IMR-90 (cell line): Measurements from ENCODE around the gene CIB2. TPM values are rescaled to one million over a fixed set of nuclear protein-coding genes. Genes with fewer than 3 reads are reported as not detected.

ENCODE experiments used
- ATAC-seq: fragments of 200-7000 bp; cut with Tn5 transposase; 2 replicates; pipeline ENCODE4 v1.9.1; 2020; ENCODE audit warnings: low read depth, mild to moderate bottlenecking, moderate library complexity
- BruUV-seq: library from RNA; stranded (reverse); fragments of 400-500 nt; replicated peaks from 2 replicates; lab custom pipeline; 2021; lab: Mats Ljungman, UMichigan
- CTCF ChIA-PET: fragments of 300-600 bp; formaldehyde crosslinking; extraction: SDS; loops from one replicate; lab custom pipeline; 2021; ENCODE audit warnings: antibody characterized with exemption; lab: Yijun Ruan, JAX
- POLR2A ChIA-PET: fragments of 300-600 bp; sonication (Branson Sonifier 250); formaldehyde crosslinking; loops from one replicate; lab custom pipeline; 2022; ENCODE audit warnings: antibody characterized with exemption; ENCODE audit not compliant: unreplicated experiment; lab: Charles Lee
- DNase-seq: peaks from one replicate; pipeline ENCODE4 v3.0.0; 2013
- H2AFZ ChIP-seq: replicated peaks from 2 replicates; pipeline ENCODE3; 2013; ENCODE audit warnings: low read length, mild to moderate bottlenecking; ENCODE audit not compliant: poor library complexity
- H2AK5ac ChIP-seq: 2 replicates; pipeline ENCODE4 v1.6.1; 2013; ENCODE audit warnings: low read depth, low read length, inconsistent platforms
- H2AK9ac ChIP-seq: replicated peaks from 2 replicates; pipeline ENCODE3; 2013; ENCODE audit warnings: mild to moderate bottlenecking, low read depth, low read length, moderate library complexity; ENCODE audit not compliant: poor library complexity
- H2BK120ac ChIP-seq: 2 replicates; pipeline ENCODE4 v1.6.1; 2013; ENCODE audit warnings: low read depth, low read length, inconsistent platforms
- H2BK15ac ChIP-seq: 3 replicates; pipeline ENCODE4 v1.6.1; 2013; ENCODE audit warnings: low read depth, low read length, inconsistent platforms
- H2BK20ac ChIP-seq: 2 replicates; pipeline ENCODE4 v1.6.1; 2013; ENCODE audit warnings: low read depth, mild to moderate bottlenecking, inconsistent platforms, low read length, moderate library complexity
- H2BK5ac ChIP-seq: 2 replicates; pipeline ENCODE4 v1.6.1; 2013; ENCODE audit warnings: mild to moderate bottlenecking, low read depth, low read length, inconsistent platforms; ENCODE audit not compliant: poor library complexity, severe bottlenecking
- H3K14ac ChIP-seq: replicated peaks from 2 replicates; pipeline ENCODE4 v1.6.1; 2013; ENCODE audit warnings: low read depth, low read length, inconsistent platforms
- H3K18ac ChIP-seq: 2 replicates; pipeline ENCODE4 v1.6.1; 2013; ENCODE audit warnings: low read depth, low read length, control low read depth
- H3K23ac ChIP-seq: 2 replicates; pipeline ENCODE4 v1.6.1; 2013; ENCODE audit warnings: low read depth, low read length, inconsistent platforms
- H3K27ac ChIP-seq: 2 replicates; pipeline ENCODE4 v1.5.1; 2013; ENCODE audit warnings: mild to moderate bottlenecking, control low read depth, low read length; ENCODE audit not compliant: insufficient read depth
- H3K27me3 ChIP-seq: 2 replicates; pipeline ENCODE4 v1.6.1; 2013; ENCODE audit warnings: low read length; ENCODE audit not compliant: control insufficient read depth, insufficient read depth
- H3K36me3 ChIP-seq: 2 replicates; pipeline ENCODE4 v1.6.1; 2013; ENCODE audit warnings: low read length, mixed read lengths; ENCODE audit not compliant: control insufficient read depth, insufficient read depth
- H3K4ac ChIP-seq: 2 replicates; pipeline ENCODE4 v1.6.1; 2013; ENCODE audit warnings: low read depth, low read length, inconsistent platforms
- H3K4me1 ChIP-seq: 2 replicates; pipeline ENCODE4 v1.6.1; 2013; ENCODE audit warnings: low read length, mixed read lengths; ENCODE audit not compliant: control insufficient read depth, insufficient read depth
- H3K4me2 ChIP-seq: 2 replicates; pipeline ENCODE4 v1.6.1; 2013; ENCODE audit warnings: low read depth, mild to moderate bottlenecking, control low read depth, low read length, moderate library complexity
- H3K4me3 ChIP-seq: 2 replicates; pipeline ENCODE4 v1.5.1; 2013; ENCODE audit warnings: low read depth, mild to moderate bottlenecking, control low read depth, low read length, moderate library complexity; ENCODE audit not compliant: insufficient read depth
- H3K56ac ChIP-seq: 2 replicates; pipeline ENCODE4 v1.6.1; 2013; ENCODE audit warnings: low read length, inconsistent platforms; ENCODE audit not compliant: insufficient read depth; ENCODE audit errors: extremely low read depth
- H3K79me1 ChIP-seq, 2 experiments: 2 replicates each; pipeline ENCODE4 v1.6.1; 2013; ENCODE audit warnings: low read length in 2 of 2, inconsistent platforms in 1 of 2, low read depth in 1 of 2
- H3K9ac ChIP-seq: 2 replicates; pipeline ENCODE4 v1.6.1; 2013; ENCODE audit warnings: low read depth, low read length, control low read depth
- H3K9me1 ChIP-seq: 2 replicates; pipeline ENCODE4 v1.6.1; 2013; ENCODE audit warnings: low read length, inconsistent platforms; ENCODE audit not compliant: insufficient read depth
- H3K9me3 ChIP-seq: 2 replicates; pipeline ENCODE4 v1.6.1; 2013; ENCODE audit warnings: low read length; ENCODE audit not compliant: control insufficient read depth, insufficient read depth
- H4K20me1 ChIP-seq: 2 replicates; pipeline ENCODE4 v1.6.1; 2013; ENCODE audit warnings: low read length, inconsistent platforms; ENCODE audit not compliant: insufficient read depth
- H4K5ac ChIP-seq: 2 replicates; pipeline ENCODE4 v1.6.1; 2013; ENCODE audit warnings: mild to moderate bottlenecking, low read depth, low read length, control low read depth
- H4K8ac ChIP-seq, 2 experiments: 2 replicates each; pipeline ENCODE4 v1.6.1; 2013; ENCODE audit warnings: low read depth in 2 of 2, low read length in 2 of 2, control low read depth in 1 of 2, inconsistent platforms in 1 of 2
- H4K91ac ChIP-seq: 2 replicates; pipeline ENCODE4 v1.6.1; 2013; ENCODE audit warnings: low read depth, low read length, inconsistent platforms; ENCODE audit not compliant: insufficient read depth
- CEBPB ChIP-seq: IDR thresholded peaks from 2 replicates; pipeline ENCODE4 v1.6.1; 2012; ENCODE audit warnings: low read depth, low read length, improper control_type of control experiment
- CHD1 ChIP-seq: IDR thresholded peaks from 2 replicates; pipeline ENCODE4 v1.6.1; 2012; ENCODE audit warnings: low read depth, low read length, improper control_type of control experiment
- FOS ChIP-seq: fragments of 150-350 bp; IDR thresholded peaks from 2 replicates; pipeline ENCODE4 v1.6.1; 2016; ENCODE audit warnings: low read depth, low read length
- MAFK ChIP-seq: IDR thresholded peaks from 2 replicates; pipeline ENCODE4 v1.6.1; 2012; ENCODE audit warnings: low read depth, low read length, improper control_type of control experiment
- MXI1 ChIP-seq: IDR thresholded peaks from 2 replicates; pipeline ENCODE4 v1.6.1; 2012; ENCODE audit warnings: low read depth, mild to moderate bottlenecking, low read length, moderate library complexity, borderline replicate concordance
- NFE2L2 ChIP-seq: fragments of 150-350 bp; IDR thresholded peaks from 2 replicates; pipeline ENCODE4 v1.6.1; 2016; ENCODE audit warnings: low read depth, mild to moderate bottlenecking, low read length
- POLR2A ChIP-seq: IDR thresholded peaks from 2 replicates; pipeline ENCODE4 v1.6.1; 2012; ENCODE audit warnings: mild to moderate bottlenecking, low read depth, low read length
- RAD21 ChIP-seq: IDR thresholded peaks from 2 replicates; pipeline ENCODE4 v1.6.1; 2012; ENCODE audit warnings: low read length, improper control_type of control experiment
- RCOR1 ChIP-seq: IDR thresholded peaks from 2 replicates; pipeline ENCODE4 v1.6.1; 2012; ENCODE audit warnings: mild to moderate bottlenecking, low read length, improper control_type of control experiment; ENCODE audit not compliant: insufficient replicate concordance
- SMC3 ChIP-seq: fragments of 150-350 bp; IDR thresholded peaks from 2 replicates; pipeline ENCODE4 v1.6.1; 2016; ENCODE audit warnings: low read depth, mild to moderate bottlenecking, antibody characterized with exemption, low read length, moderate library complexity
- WGBS, 2 experiments: methylation state at CpG; one replicate each; pipeline versions ENCODE4 v1.1.5 to v1.1.7; 2013; ENCODE audit warnings: missing lambda C conversion rate in 2 of 2; ENCODE audit not compliant: insufficient read length in 1 of 2; ENCODE audit errors: extremely low coverage in 2 of 2; 5-methylcytosine and 5-hydroxymethylcytosine counted together
- dilution Hi-C: fragments of 300-500 bp; cut with HindIII; formaldehyde crosslinking; loops from one replicate; pipeline ENCODE4 v1.14.3; 2018; ENCODE audit warnings: low sequenced_read_pairs; ENCODE audit not compliant: unreplicated experiment
- in situ Hi-C: fragments of 300-500 bp; cut with MboI; formaldehyde crosslinking; loops from 3 replicates; pipeline ENCODE4 v1.14.3; 2019; ENCODE audit warnings: low sequenced_read_pairs, inconsistent platforms, mixed read lengths
- intact Hi-C: fragments of 100-400 bp; cut with micrococcal nuclease; formaldehyde crosslinking; loops from 2 replicates; pipeline ENCODE4 v1.10.0; 2022
- polyA plus RNA-seq, 3 experiments: library from polyadenylated mRNA; depleted of rRNA; stranded (reverse); fragments of >200 nt; gene quantifications; 2 replicates each; pipeline ENCODE4 v1.2.3, GENCODE V29; 2012; ENCODE audit warnings: low replicate concordance in 1 of 3
- total RNA-seq: library from RNA; depleted of rRNA; stranded (reverse); fragments of >200 nt; gene quantifications from 2 replicates; pipeline ENCODE4 v1.2.3, GENCODE V29; 2012
- TF ChIP-seq, protein P1 (sequence below): fragments of 150-350 bp; IDR thresholded peaks from 2 replicates; pipeline ENCODE4 v1.6.1; 2017; ENCODE audit warnings: mild to moderate bottlenecking, antibody characterized with exemption, low read length, low read depth
- TF ChIP-seq, protein P2 (sequence below): fragments of 150-350 bp; IDR thresholded peaks from 2 replicates; pipeline ENCODE4 v1.6.1; 2016; ENCODE audit warnings: low read depth, mild to moderate bottlenecking, low read length, moderate library complexity, borderline replicate concordance

CIB2 gene
- total and polyA plus RNA-seq, 2 of the 4 experiments (the other 2 are of a cell fraction), result 2.2 to 2.4 TPM

DNA sequence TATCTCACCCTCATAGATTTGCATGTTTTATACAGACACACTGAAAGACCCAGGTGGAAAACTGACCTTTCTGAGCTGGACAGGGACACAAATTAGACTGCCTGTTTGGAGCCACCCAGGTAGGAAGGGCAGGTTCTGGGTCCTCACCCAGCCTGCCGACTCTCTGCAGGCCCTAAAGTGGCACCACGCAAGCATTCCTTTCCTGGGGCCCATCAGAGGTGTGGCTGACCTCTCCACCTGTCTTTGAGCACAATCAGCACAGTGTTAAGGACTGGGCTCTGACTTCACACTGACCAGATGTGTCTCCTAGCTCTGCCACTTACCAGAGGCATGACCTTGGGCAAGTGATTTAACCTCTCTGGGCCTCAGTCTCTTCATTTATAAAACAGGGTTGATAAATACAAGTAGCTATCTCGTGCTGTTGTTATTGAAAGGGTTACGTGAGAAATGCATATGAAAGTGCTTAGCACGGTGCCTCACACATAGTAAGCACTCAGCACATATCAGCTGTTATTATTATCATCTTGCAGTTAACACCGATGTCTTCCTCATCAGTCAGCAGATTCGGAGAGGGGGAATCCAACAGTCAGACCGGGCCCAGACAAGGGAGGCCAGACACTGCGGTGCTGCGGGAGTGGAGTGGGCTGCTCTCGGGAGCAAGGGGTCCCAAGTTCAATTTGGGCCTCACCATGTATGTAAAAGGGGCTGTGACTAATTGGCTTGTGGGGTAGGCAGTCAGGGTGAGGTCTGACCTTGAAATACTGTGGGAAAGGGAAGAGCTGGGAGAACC lies 51.8 kb downstream of the CIB2 start:
- CTCF ChIA-PET, result interaction anchor here (0.5 kb wide), 1 partner anchor 34 kb away, joined by 3 read pairs; no protein-coding TSS in a partner anchor
- no TSS peak for BruUV-seq

More for the DNA sequence above, 51.8 kb downstream of the CIB2 start:
- Histone ChIP-seq H2AK9ac (peak overlapping the region; percentile 17), H3K14ac (no peak overlapping the region), H3K27ac (no peak overlapping the region), H3K4ac (no peak overlapping the region), H3K9me3 (no peaks in the 10 kb centered on the region), H3K27me3 (no peaks in the 10 kb centered on the region), H2BK20ac (no peak overlapping the region; the same call in 1 of the 2 replicates), H3K9ac (no peak overlapping the region), H2AK5ac (no peak overlapping the region; the same call in 1 of the 2 replicates), H3K4me2 (no peak overlapping the region), H2BK120ac (no peak overlapping the region), H3K23ac (no peak overlapping the region), H3K4me3 (no peak overlapping the region), H4K91ac (no peak overlapping the region), H3K36me3 (peaks cover under 1% of the 10 kb centered on the region), H3K56ac (no peak overlapping the region), H4K8ac (no peak overlapping the region), H2BK15ac (no peak overlapping the region), H4K5ac (no peak overlapping the region), H3K79me1 (peaks cover 9 to 23% of the 10 kb centered on the region in 2 experiments), H3K4me1 (peaks cover 18% of the 10 kb centered on the region), H2AFZ (no peak overlapping the region), H2BK5ac (no peak overlapping the region), H3K18ac (no peak overlapping the region), H4K20me1 (peaks cover 4% of the 10 kb centered on the region; the same call in 1 of the 2 replicates), H3K9me1 (peaks cover 22% of the 10 kb centered on the region)
- in situ Hi-C loops, result no loop called here
- 84% methylated on average over 4 of the region's 11 CpGs; no CpG with 5 or more reads in 1 of the 2 experiments for WGBS, 2 experiments
- intact Hi-C loops, result no loop called here
- no peak for DNase-seq
- ATAC-seq, result no peak
- POLR2A ChIA-PET, result no interaction called here
- TF ChIP-seq NFE2L2 (no peak), MXI1 (no peak), CHD1 (no peak), POLR2A (no peak), MAFK (no peak), RCOR1 (no peak), RAD21 (no peak), CEBPB (no peak), SMC3 (no peak), FOS (no peak)
- TF ChIP-seq, protein P1, sequence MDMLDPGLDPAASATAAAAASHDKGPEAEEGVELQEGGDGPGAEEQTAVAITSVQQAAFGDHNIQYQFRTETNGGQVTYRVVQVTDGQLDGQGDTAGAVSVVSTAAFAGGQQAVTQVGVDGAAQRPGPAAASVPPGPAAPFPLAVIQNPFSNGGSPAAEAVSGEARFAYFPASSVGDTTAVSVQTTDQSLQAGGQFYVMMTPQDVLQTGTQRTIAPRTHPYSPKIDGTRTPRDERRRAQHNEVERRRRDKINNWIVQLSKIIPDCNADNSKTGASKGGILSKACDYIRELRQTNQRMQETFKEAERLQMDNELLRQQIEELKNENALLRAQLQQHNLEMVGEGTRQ, result no peak
- TF ChIP-seq, protein P2, sequence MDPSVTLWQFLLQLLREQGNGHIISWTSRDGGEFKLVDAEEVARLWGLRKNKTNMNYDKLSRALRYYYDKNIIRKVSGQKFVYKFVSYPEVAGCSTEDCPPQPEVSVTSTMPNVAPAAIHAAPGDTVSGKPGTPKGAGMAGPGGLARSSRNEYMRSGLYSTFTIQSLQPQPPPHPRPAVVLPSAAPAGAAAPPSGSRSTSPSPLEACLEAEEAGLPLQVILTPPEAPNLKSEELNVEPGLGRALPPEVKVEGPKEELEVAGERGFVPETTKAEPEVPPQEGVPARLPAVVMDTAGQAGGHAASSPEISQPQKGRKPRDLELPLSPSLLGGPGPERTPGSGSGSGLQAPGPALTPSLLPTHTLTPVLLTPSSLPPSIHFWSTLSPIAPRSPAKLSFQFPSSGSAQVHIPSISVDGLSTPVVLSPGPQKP, result no peak
- dilution Hi-C loops, result no loop called here
